ENCODE data around the gene ROR2.

DNA sequence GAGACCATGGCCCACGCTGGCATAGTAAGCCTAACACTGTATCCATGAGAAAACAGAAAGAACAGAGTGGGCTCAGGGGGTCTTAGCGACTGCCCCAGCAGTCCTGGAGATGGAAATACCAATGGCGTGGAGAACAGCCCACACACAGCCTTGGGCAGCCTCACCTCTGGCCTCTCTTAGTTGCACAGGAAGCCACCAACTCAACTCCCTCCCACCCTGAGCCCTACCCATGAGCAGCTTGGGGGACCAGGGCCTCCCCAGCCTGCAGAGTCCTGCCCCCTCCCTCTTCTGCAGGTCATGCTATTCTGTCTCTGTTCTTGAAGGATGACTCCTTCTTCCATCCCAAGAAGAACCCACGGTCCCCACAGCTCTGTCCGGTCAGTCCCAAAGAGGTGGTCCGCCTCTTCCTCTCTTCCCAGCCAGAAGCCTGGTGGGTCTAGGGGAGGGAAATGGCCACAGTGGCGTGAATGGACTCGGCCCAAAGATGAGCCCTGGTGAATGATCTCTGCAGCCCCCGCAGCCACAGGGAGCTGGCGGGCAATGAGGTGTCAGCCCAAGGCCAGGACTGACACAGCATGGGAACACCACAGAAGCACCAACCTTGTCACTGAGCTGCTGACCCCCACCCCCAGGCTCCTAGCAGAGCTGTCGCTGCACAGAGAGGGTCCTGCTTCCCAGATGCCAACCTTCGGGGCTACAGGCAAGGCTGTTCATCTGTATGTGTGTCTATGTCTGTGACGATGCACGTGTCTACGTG, 131.2 kb downstream of the ROR2 start:
- TF ChIP-seq ELF4 (IDR thresholded peaks at IDR 0.05) (no peak), ZNF384 (IDR thresholded peaks at IDR 0.05) (no peak), SUZ12 (IDR thresholded peaks at IDR 0.05) (no peak), FOXK2 (IDR thresholded peaks at IDR 0.05) (no peak), ARNT (IDR thresholded peaks at IDR 0.05) (no peak), HDGF (IDR thresholded peaks at IDR 0.05; ENCODE audit: borderline replicate concordance) (no peak), FOXA1 (IDR thresholded peaks at IDR 0.05) (no peak)

Data from HEK293T (cell line).